Cardiac muscle cell (in vitro differentiated cells and primary cell): ENCODE measurements around the gene HS6ST1. TPM values are rescaled to one million over a fixed set of nuclear protein-coding genes. Genes with fewer than 3 reads are reported as not detected.

Experiments
- DNase-seq, 2 donors: peaks; one replicate each; pipeline versions ENCODE4 v3.0.0 to v3.0.0-alpha.2; 2010 to 2017; ENCODE audit warnings: low read depth in 1 of 2, low spot score in 1 of 2
- H3K27ac ChIP-seq: fragments of 200-600 bp; sonication (generic); 2 replicates; pipeline ENCODE4 v1.5.1; 2016
- H3K27me3 ChIP-seq: fragments of 200-600 bp; sonication (generic); 2 replicates; pipeline ENCODE4 v1.6.0; 2016; ENCODE audit warnings: control low read depth
- H3K36me3 ChIP-seq: fragments of 200-600 bp; sonication (generic); 2 replicates; pipeline ENCODE4 v1.5.1; 2016; ENCODE audit warnings: control low read depth
- H3K4me1 ChIP-seq: fragments of 200-600 bp; sonication (generic); 2 replicates; pipeline ENCODE4 v1.8.1; 2017; ENCODE audit warnings: low read depth, mild to moderate bottlenecking, mixed run types
- H3K4me3 ChIP-seq: fragments of 200-600 bp; sonication (generic); 2 replicates; pipeline ENCODE4 v1.5.1; 2016; ENCODE audit warnings: mild to moderate bottlenecking
- H3K9me3 ChIP-seq: fragments of 200-600 bp; sonication (generic); 2 replicates; pipeline ENCODE4 v1.5.1; 2017; ENCODE audit warnings: low read depth, mild to moderate bottlenecking, control low read depth
- CTCF ChIP-seq: IDR thresholded peaks from 2 replicates; pipeline ENCODE4 v1.5.1; 2012; ENCODE audit warnings: low read depth, mild to moderate bottlenecking, low read length
- polyA plus RNA-seq: library from polyadenylated mRNA; unstranded; fragments of >200 nt; fragmentation: Nextera tagmentation; extraction: Ambion mirVana; gene quantifications from 2 replicates; pipeline ENCODE4 v1.2.1, GENCODE V29; 2016
- total RNA-seq: library from RNA; depleted of rRNA; stranded (reverse); fragments of >200 nt; gene quantifications from 2 replicates; pipeline ENCODE4 v1.2.3, GENCODE V29; 2016

Gene HS6ST1
- total and polyA plus RNA-seq, 2 experiments from 2014 or later: 22.9 to 24.5 TPM

DNA sequence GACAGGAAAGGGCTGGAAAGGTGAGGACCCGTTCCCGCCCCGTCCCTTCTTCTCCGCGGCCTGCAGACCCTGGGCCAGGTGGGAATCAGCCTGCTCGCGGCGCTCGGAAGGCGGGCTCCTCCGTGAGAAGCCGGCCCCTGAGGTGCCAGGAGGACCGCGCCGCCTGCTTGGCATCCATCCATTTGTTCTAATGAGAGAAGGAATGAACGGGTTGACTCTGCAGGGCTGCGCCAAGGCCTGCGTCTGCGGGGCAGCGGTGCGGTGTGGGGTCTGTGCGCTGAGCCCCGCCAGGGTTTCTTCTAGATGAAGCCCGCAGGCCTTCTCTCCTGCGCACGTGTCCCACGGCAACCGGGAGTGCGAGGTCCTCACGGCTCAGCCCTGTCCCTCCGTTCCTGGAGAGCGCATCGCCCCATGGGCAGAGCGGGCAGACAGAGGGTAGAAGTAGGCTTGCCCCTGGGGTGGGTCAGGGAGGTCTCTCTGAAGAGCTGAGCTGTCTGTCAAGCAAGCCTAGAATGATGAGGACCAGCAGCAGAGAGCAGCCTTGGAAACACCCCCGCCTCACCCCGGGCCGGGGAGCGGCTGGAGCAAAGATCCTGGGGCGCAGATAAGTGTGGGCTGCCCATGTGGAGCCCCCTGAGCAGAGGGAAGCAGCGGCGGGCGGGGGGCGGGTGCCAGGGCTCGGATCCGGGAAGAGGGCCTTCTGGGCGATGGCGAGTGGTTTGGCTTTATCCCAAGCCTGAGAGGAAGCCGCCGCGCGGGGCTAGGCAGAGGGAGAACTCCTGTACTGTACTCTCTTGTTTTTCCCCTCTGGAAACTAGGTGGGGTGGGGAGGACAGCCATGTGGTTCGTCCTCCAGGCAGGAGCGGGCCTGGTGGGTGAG lies 27.9 kb upstream of the HS6ST1 start:
- Histone ChIP-seq H3K9me3 (no peaks in the 10 kb centered on the region), H3K4me1 (no peaks in the 10 kb centered on the region), H3K27me3 (no peaks in the 10 kb centered on the region), H3K27ac (no peak overlapping the region), H3K4me3 (no peak overlapping the region), H3K36me3 (no peaks in the 10 kb centered on the region)
- no peak for TF ChIP-seq CTCF
- DNase-seq: no peak

- Histone ChIP-seq H3K27me3 (no peaks in the 10 kb centered on the region), H3K36me3 (no peaks in the 10 kb centered on the region), H3K4me1 (no peaks in the 10 kb centered on the region), H3K4me3 (no peak overlapping the region), H3K27ac (no peak overlapping the region), H3K9me3 (no peaks in the 10 kb centered on the region)
- DNase-seq: no peak
- TF ChIP-seq CTCF: no peak
Measured at GRCh38 chr2:128345436-128346165, 26.9 kb upstream of the HS6ST1 start.

DNA sequence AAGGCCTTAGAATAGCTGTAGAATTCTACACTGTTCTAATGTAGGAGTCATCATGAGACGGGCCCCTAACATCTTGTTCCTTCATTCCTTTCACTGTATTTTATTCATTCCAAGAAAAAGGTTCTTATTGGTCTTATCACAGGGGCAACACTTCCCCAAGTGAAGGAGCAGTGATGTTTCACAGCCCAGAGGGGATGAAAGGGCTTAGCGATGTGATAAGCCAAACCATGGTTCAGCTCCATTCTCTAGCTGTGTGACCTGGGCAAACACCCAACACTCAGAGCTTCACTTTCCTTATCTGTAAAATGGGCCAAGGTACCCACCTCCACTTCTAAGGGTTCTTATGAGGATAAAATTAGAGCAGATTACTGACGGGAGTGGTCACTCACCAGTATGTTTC lies 25.4 kb upstream of the HS6ST1 start:
- TF ChIP-seq CTCF: no peak
- no peaks in the 10 kb centered on the region for H3K36me3 ChIP-seq
- H3K4me3 ChIP-seq: no peak overlapping the region
- no peak for DNase-seq
- no peaks in the 10 kb centered on the region for H3K9me3 ChIP-seq
- no peak overlapping the region for H3K27ac ChIP-seq
- no peaks in the 10 kb centered on the region for H3K4me1 ChIP-seq
- no peaks in the 10 kb centered on the region for H3K27me3 ChIP-seq

DNA sequence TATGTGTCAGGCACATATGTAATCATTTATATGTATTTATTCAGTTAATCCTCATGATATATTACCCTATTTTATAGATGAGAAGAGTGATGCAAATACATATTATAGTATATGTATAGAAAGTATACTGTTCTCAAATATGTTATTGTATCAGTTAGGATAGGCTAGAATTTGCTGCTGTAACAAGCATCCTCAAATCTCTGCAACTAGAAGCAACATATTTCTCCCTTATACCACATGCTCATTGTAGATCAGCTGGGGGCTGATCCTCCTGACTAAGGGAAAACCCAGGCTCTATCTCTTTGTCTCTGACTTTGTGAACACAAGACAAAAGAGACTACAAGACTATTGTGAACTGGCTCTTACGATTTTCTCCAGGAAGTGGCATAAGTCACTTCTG lies 24.8 kb upstream of the HS6ST1 start:
- no peak overlapping the region for H3K4me3 ChIP-seq
- DNase-seq: no peak
- TF ChIP-seq CTCF: no peak

DNA sequence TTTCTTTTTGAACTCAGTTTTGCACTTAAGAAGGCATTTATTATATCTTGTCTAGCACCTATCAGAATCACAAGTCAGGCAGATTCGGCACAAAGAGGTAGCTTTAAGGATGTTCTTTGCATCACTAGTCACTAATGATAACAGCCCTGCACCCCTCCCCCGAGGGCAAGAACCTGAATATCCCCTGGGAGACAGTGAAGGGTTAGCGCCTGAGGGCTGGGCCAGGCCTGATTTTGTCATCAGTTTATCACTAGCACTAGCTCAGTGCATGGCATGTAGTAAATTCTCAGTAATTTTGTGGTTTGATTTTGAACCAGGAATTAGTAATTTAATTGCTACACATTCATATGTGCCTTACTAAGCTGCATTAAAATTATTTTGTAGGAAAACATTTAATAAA lies 23.9 kb upstream of the HS6ST1 start:
- Histone ChIP-seq H3K27me3 (no peaks in the 10 kb centered on the region), H3K4me1 (no peaks in the 10 kb centered on the region), H3K9me3 (no peaks in the 10 kb centered on the region), H3K36me3 (no peaks in the 10 kb centered on the region), H3K4me3 (no peak overlapping the region), H3K27ac (no peak overlapping the region)
- TF ChIP-seq CTCF: no peak
- DNase-seq: no peak

More for the DNA sequence above, 24.8 kb upstream of the HS6ST1 start:
- Histone ChIP-seq H3K4me1 (no peaks in the 10 kb centered on the region), H3K36me3 (no peaks in the 10 kb centered on the region), H3K27ac (no peak overlapping the region), H3K9me3 (no peaks in the 10 kb centered on the region), H3K27me3 (no peaks in the 10 kb centered on the region)
